IMR-90 (cell line): ENCODE results near the gene PRDM12. TPM values are rescaled to one million over a fixed set of nuclear protein-coding genes. Genes with fewer than 3 reads are reported as not detected.

ENCODE experiments used
- ATAC-seq: fragments of 200-7000 bp; cut with Tn5 transposase; 2 replicates; pipeline ENCODE4 v1.9.1; 2020; ENCODE audit warnings: low read depth, mild to moderate bottlenecking, moderate library complexity
- BruUV-seq: library from RNA; stranded (reverse); fragments of 400-500 nt; replicated peaks from 2 replicates; lab custom pipeline; 2021; lab: Mats Ljungman, UMichigan
- CTCF ChIA-PET: fragments of 300-600 bp; formaldehyde crosslinking; extraction: SDS; loops from one replicate; lab custom pipeline; 2021; ENCODE audit warnings: antibody characterized with exemption; lab: Yijun Ruan, JAX
- POLR2A ChIA-PET: fragments of 300-600 bp; sonication (Branson Sonifier 250); formaldehyde crosslinking; loops from one replicate; lab custom pipeline; 2022; ENCODE audit warnings: antibody characterized with exemption; ENCODE audit not compliant: unreplicated experiment; lab: Charles Lee
- DNase-seq: peaks from one replicate; pipeline ENCODE4 v3.0.0; 2013
- H2AFZ ChIP-seq: replicated peaks from 2 replicates; pipeline ENCODE3; 2013; ENCODE audit warnings: low read length, mild to moderate bottlenecking; ENCODE audit not compliant: poor library complexity
- H2AK5ac ChIP-seq: 2 replicates; pipeline ENCODE4 v1.6.1; 2013; ENCODE audit warnings: low read depth, low read length, inconsistent platforms
- H2AK9ac ChIP-seq: replicated peaks from 2 replicates; pipeline ENCODE3; 2013; ENCODE audit warnings: mild to moderate bottlenecking, low read depth, low read length, moderate library complexity; ENCODE audit not compliant: poor library complexity
- H2BK120ac ChIP-seq: 2 replicates; pipeline ENCODE4 v1.6.1; 2013; ENCODE audit warnings: low read depth, low read length, inconsistent platforms
- H2BK15ac ChIP-seq: 3 replicates; pipeline ENCODE4 v1.6.1; 2013; ENCODE audit warnings: low read depth, low read length, inconsistent platforms
- H2BK20ac ChIP-seq: 2 replicates; pipeline ENCODE4 v1.6.1; 2013; ENCODE audit warnings: low read depth, mild to moderate bottlenecking, inconsistent platforms, low read length, moderate library complexity
- H2BK5ac ChIP-seq: 2 replicates; pipeline ENCODE4 v1.6.1; 2013; ENCODE audit warnings: mild to moderate bottlenecking, low read depth, low read length, inconsistent platforms; ENCODE audit not compliant: poor library complexity, severe bottlenecking
- H3K14ac ChIP-seq: replicated peaks from 2 replicates; pipeline ENCODE4 v1.6.1; 2013; ENCODE audit warnings: low read depth, low read length, inconsistent platforms
- H3K18ac ChIP-seq: 2 replicates; pipeline ENCODE4 v1.6.1; 2013; ENCODE audit warnings: low read depth, low read length, control low read depth
- H3K23ac ChIP-seq: 2 replicates; pipeline ENCODE4 v1.6.1; 2013; ENCODE audit warnings: low read depth, low read length, inconsistent platforms
- H3K27ac ChIP-seq: 2 replicates; pipeline ENCODE4 v1.5.1; 2013; ENCODE audit warnings: mild to moderate bottlenecking, control low read depth, low read length; ENCODE audit not compliant: insufficient read depth
- H3K27me3 ChIP-seq: 2 replicates; pipeline ENCODE4 v1.6.1; 2013; ENCODE audit warnings: low read length; ENCODE audit not compliant: control insufficient read depth, insufficient read depth
- H3K36me3 ChIP-seq: 2 replicates; pipeline ENCODE4 v1.6.1; 2013; ENCODE audit warnings: low read length, mixed read lengths; ENCODE audit not compliant: control insufficient read depth, insufficient read depth
- H3K4ac ChIP-seq: 2 replicates; pipeline ENCODE4 v1.6.1; 2013; ENCODE audit warnings: low read depth, low read length, inconsistent platforms
- H3K4me1 ChIP-seq: 2 replicates; pipeline ENCODE4 v1.6.1; 2013; ENCODE audit warnings: low read length, mixed read lengths; ENCODE audit not compliant: control insufficient read depth, insufficient read depth
- H3K4me2 ChIP-seq: 2 replicates; pipeline ENCODE4 v1.6.1; 2013; ENCODE audit warnings: low read depth, mild to moderate bottlenecking, control low read depth, low read length, moderate library complexity
- H3K4me3 ChIP-seq: 2 replicates; pipeline ENCODE4 v1.5.1; 2013; ENCODE audit warnings: low read depth, mild to moderate bottlenecking, control low read depth, low read length, moderate library complexity; ENCODE audit not compliant: insufficient read depth
- H3K56ac ChIP-seq: 2 replicates; pipeline ENCODE4 v1.6.1; 2013; ENCODE audit warnings: low read length, inconsistent platforms; ENCODE audit not compliant: insufficient read depth; ENCODE audit errors: extremely low read depth
- H3K79me1 ChIP-seq, 2 experiments: 2 replicates each; pipeline ENCODE4 v1.6.1; 2013; ENCODE audit warnings: low read length in 2 of 2, inconsistent platforms in 1 of 2, low read depth in 1 of 2
- H3K9ac ChIP-seq: 2 replicates; pipeline ENCODE4 v1.6.1; 2013; ENCODE audit warnings: low read depth, low read length, control low read depth
- H3K9me1 ChIP-seq: 2 replicates; pipeline ENCODE4 v1.6.1; 2013; ENCODE audit warnings: low read length, inconsistent platforms; ENCODE audit not compliant: insufficient read depth
- H3K9me3 ChIP-seq: 2 replicates; pipeline ENCODE4 v1.6.1; 2013; ENCODE audit warnings: low read length; ENCODE audit not compliant: control insufficient read depth, insufficient read depth
- H4K20me1 ChIP-seq: 2 replicates; pipeline ENCODE4 v1.6.1; 2013; ENCODE audit warnings: low read length, inconsistent platforms; ENCODE audit not compliant: insufficient read depth
- H4K5ac ChIP-seq: 2 replicates; pipeline ENCODE4 v1.6.1; 2013; ENCODE audit warnings: mild to moderate bottlenecking, low read depth, low read length, control low read depth
- H4K8ac ChIP-seq, 2 experiments: 2 replicates each; pipeline ENCODE4 v1.6.1; 2013; ENCODE audit warnings: low read depth in 2 of 2, low read length in 2 of 2, control low read depth in 1 of 2, inconsistent platforms in 1 of 2
- H4K91ac ChIP-seq: 2 replicates; pipeline ENCODE4 v1.6.1; 2013; ENCODE audit warnings: low read depth, low read length, inconsistent platforms; ENCODE audit not compliant: insufficient read depth
- BHLHE40 ChIP-seq: fragments of 150-350 bp; IDR thresholded peaks from 2 replicates; pipeline ENCODE4 v1.6.1; 2016; ENCODE audit warnings: mild to moderate bottlenecking, low read depth, low read length
- CEBPB ChIP-seq: IDR thresholded peaks from 2 replicates; pipeline ENCODE4 v1.6.1; 2012; ENCODE audit warnings: low read depth, low read length, improper control_type of control experiment
- CHD1 ChIP-seq: IDR thresholded peaks from 2 replicates; pipeline ENCODE4 v1.6.1; 2012; ENCODE audit warnings: low read depth, low read length, improper control_type of control experiment
- FOS ChIP-seq: fragments of 150-350 bp; IDR thresholded peaks from 2 replicates; pipeline ENCODE4 v1.6.1; 2016; ENCODE audit warnings: low read depth, low read length
- MAFK ChIP-seq: IDR thresholded peaks from 2 replicates; pipeline ENCODE4 v1.6.1; 2012; ENCODE audit warnings: low read depth, low read length, improper control_type of control experiment
- MXI1 ChIP-seq: IDR thresholded peaks from 2 replicates; pipeline ENCODE4 v1.6.1; 2012; ENCODE audit warnings: low read depth, mild to moderate bottlenecking, low read length, moderate library complexity, borderline replicate concordance
- NFE2L2 ChIP-seq: fragments of 150-350 bp; IDR thresholded peaks from 2 replicates; pipeline ENCODE4 v1.6.1; 2016; ENCODE audit warnings: low read depth, mild to moderate bottlenecking, low read length
- RAD21 ChIP-seq: IDR thresholded peaks from 2 replicates; pipeline ENCODE4 v1.6.1; 2012; ENCODE audit warnings: low read length, improper control_type of control experiment
- RCOR1 ChIP-seq: IDR thresholded peaks from 2 replicates; pipeline ENCODE4 v1.6.1; 2012; ENCODE audit warnings: mild to moderate bottlenecking, low read length, improper control_type of control experiment; ENCODE audit not compliant: insufficient replicate concordance
- RFX5 ChIP-seq: IDR thresholded peaks from 2 replicates; pipeline ENCODE4 v1.8.0; 2012; ENCODE audit warnings: low read depth, mild to moderate bottlenecking, low read length, moderate library complexity
- SMC3 ChIP-seq: fragments of 150-350 bp; IDR thresholded peaks from 2 replicates; pipeline ENCODE4 v1.6.1; 2016; ENCODE audit warnings: low read depth, mild to moderate bottlenecking, antibody characterized with exemption, low read length, moderate library complexity
- WGBS, 2 experiments: methylation state at CpG; one replicate each; pipeline versions ENCODE4 v1.1.5 to v1.1.7; 2013; ENCODE audit warnings: missing lambda C conversion rate in 2 of 2; ENCODE audit not compliant: insufficient read length in 1 of 2; ENCODE audit errors: extremely low coverage in 2 of 2; 5-methylcytosine and 5-hydroxymethylcytosine counted together
- dilution Hi-C: fragments of 300-500 bp; cut with HindIII; formaldehyde crosslinking; loops from one replicate; pipeline ENCODE4 v1.14.3; 2018; ENCODE audit warnings: low sequenced_read_pairs; ENCODE audit not compliant: unreplicated experiment
- in situ Hi-C: fragments of 300-500 bp; cut with MboI; formaldehyde crosslinking; loops from 3 replicates; pipeline ENCODE4 v1.14.3; 2019; ENCODE audit warnings: low sequenced_read_pairs, inconsistent platforms, mixed read lengths
- intact Hi-C: fragments of 100-400 bp; cut with micrococcal nuclease; formaldehyde crosslinking; loops from 2 replicates; pipeline ENCODE4 v1.10.0; 2022
- polyA plus RNA-seq, 3 experiments: library from polyadenylated mRNA; depleted of rRNA; stranded (reverse); fragments of >200 nt; gene quantifications; 2 replicates each; pipeline ENCODE4 v1.2.3, GENCODE V29; 2012; ENCODE audit warnings: low replicate concordance in 1 of 3
- total RNA-seq: library from RNA; depleted of rRNA; stranded (reverse); fragments of >200 nt; gene quantifications from 2 replicates; pipeline ENCODE4 v1.2.3, GENCODE V29; 2012
- TF ChIP-seq, protein P1 (sequence below): fragments of 150-350 bp; IDR thresholded peaks from 2 replicates; pipeline ENCODE4 v1.6.1; 2016; ENCODE audit warnings: low read depth, mild to moderate bottlenecking, low read length, moderate library complexity, borderline replicate concordance
- TF ChIP-seq, protein P2 (sequence below): conservative IDR thresholded peaks from 2 replicates; pipeline ENCODE4 v1.5.1; 2012; ENCODE audit warnings: mild to moderate bottlenecking, low read depth, low read length, improper control_type of control experiment
- TF ChIP-seq, protein P3 (sequence below): fragments of 150-350 bp; IDR thresholded peaks from 2 replicates; pipeline ENCODE4 v1.6.1; 2017; ENCODE audit warnings: mild to moderate bottlenecking, antibody characterized with exemption, low read length, low read depth

The PRDM12 gene
- total and polyA plus RNA-seq, 2 of the 4 experiments (the other 2 are of a cell fraction) = not detected

DNA sequence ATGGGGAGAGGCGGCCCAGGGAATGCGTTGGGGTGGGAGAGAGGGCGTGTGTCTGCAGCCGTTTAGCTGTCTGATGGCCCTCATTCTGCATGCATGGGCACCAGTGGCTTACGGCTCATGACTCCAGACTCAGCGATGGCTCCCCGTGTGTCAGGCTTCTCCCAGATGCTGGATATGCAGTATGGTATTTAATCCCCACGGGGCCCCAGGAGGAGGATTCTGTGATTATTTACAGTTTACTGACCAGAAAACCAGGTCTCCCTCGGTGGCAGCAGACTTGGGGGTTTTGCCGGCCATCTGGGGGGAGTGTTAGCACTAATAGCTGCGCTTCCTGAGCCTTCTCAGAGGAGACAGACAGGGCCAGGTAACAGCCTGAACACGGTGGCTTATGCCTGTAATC, 4.3 kb downstream of the PRDM12 start:
- dilution Hi-C loops = no loop called here
- 54% methylated on average over 7 of the region's 12 CpGs; no CpG with 5 or more reads in 1 of the 2 experiments for WGBS, 2 experiments
- no TSS peak for BruUV-seq

More for the DNA sequence above, 4.3 kb downstream of the PRDM12 start:
- Histone ChIP-seq H3K18ac (no peak overlapping the region), H3K56ac (no peak overlapping the region), H3K27ac (no peak overlapping the region), H2AK5ac (no peak overlapping the region), H2BK120ac (no peak overlapping the region), H3K4me3 (no peak overlapping the region), H2BK15ac (no peak overlapping the region), H4K20me1 (peaks cover 3% of the 10 kb centered on the region; the same call in 1 of the 2 replicates), H3K9ac (no peak overlapping the region), H2AFZ (no peak overlapping the region), H3K14ac (no peak overlapping the region), H3K4me1 (no peaks in the 10 kb centered on the region; the same call in 1 of the 2 replicates), H4K91ac (no peak overlapping the region), H2BK20ac (no peak overlapping the region), H4K8ac (no peak overlapping the region), H3K27me3 (peaks cover 52% of the 10 kb centered on the region), H3K23ac (no peak overlapping the region), H3K9me1 (no peaks in the 10 kb centered on the region), H4K5ac (no peak overlapping the region), H3K9me3 (no peaks in the 10 kb centered on the region), H3K79me1 (no peaks in the 10 kb centered on the region), H3K4me2 (no peak overlapping the region), H3K36me3 (no peaks in the 10 kb centered on the region), H2BK5ac (no peak overlapping the region), H3K4ac (no peak overlapping the region), H2AK9ac (no peak overlapping the region)
- DNase-seq = no peak
- intact Hi-C loops = no loop called here
- POLR2A ChIA-PET = no interaction called here
- TF ChIP-seq NFE2L2 (no peak), MXI1 (no peak), RAD21 (no peak), BHLHE40 (no peak), RCOR1 (no peak), CEBPB (no peak), SMC3 (no peak), FOS (no peak), CHD1 (no peak), MAFK (no peak), RFX5 (no peak)
- TF ChIP-seq, protein P1, sequence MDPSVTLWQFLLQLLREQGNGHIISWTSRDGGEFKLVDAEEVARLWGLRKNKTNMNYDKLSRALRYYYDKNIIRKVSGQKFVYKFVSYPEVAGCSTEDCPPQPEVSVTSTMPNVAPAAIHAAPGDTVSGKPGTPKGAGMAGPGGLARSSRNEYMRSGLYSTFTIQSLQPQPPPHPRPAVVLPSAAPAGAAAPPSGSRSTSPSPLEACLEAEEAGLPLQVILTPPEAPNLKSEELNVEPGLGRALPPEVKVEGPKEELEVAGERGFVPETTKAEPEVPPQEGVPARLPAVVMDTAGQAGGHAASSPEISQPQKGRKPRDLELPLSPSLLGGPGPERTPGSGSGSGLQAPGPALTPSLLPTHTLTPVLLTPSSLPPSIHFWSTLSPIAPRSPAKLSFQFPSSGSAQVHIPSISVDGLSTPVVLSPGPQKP = no peak
- TF ChIP-seq, protein P2, sequence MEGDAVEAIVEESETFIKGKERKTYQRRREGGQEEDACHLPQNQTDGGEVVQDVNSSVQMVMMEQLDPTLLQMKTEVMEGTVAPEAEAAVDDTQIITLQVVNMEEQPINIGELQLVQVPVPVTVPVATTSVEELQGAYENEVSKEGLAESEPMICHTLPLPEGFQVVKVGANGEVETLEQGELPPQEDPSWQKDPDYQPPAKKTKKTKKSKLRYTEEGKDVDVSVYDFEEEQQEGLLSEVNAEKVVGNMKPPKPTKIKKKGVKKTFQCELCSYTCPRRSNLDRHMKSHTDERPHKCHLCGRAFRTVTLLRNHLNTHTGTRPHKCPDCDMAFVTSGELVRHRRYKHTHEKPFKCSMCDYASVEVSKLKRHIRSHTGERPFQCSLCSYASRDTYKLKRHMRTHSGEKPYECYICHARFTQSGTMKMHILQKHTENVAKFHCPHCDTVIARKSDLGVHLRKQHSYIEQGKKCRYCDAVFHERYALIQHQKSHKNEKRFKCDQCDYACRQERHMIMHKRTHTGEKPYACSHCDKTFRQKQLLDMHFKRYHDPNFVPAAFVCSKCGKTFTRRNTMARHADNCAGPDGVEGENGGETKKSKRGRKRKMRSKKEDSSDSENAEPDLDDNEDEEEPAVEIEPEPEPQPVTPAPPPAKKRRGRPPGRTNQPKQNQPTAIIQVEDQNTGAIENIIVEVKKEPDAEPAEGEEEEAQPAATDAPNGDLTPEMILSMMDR = no peak
- TF ChIP-seq, protein P3, sequence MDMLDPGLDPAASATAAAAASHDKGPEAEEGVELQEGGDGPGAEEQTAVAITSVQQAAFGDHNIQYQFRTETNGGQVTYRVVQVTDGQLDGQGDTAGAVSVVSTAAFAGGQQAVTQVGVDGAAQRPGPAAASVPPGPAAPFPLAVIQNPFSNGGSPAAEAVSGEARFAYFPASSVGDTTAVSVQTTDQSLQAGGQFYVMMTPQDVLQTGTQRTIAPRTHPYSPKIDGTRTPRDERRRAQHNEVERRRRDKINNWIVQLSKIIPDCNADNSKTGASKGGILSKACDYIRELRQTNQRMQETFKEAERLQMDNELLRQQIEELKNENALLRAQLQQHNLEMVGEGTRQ = no peak
- ATAC-seq = no peak
- CTCF ChIA-PET = no interaction called here
- in situ Hi-C loops = loop anchor here (25.0 kb wide), 1 partner anchor 556 kb away; no protein-coding TSS in a partner anchor
